ENCODE measurements around the gene PLA2G4E. TPM values are rescaled to one million over a fixed set of nuclear protein-coding genes. Genes with fewer than 3 reads are reported as not detected.

Gene PLA2G4E
- total RNA-seq, 1 experiment from 2014 or later: not detected

DNA sequence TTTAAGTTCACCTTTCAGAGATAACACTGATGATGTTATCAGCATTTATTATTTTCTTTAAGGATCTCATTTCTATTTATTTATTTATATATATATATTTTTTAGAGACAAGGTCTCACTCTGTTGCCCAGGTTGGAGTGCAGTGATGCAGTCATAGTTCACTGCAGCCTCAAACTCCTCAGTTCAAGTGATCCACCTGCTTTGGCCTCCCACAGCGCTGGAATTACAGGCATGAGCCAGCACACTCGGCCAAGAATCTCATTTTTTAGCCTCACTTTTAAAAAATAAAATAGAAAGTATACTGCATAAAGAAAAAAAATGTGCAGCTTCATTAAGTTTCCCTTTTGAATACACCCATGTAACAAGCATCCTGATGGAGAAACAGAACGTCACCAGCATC, 37.9 kb upstream of the PLA2G4E start:
- CTCF ChIA-PET: no interaction called here
- BruUV-seq (replicated peaks): no TSS peak
- in situ Hi-C loops (cut with HindIII; ENCODE audit: low pct_unique_long_range_greater_than_20kb, low sequenced_read_pairs): no loop called here

GRCh38 chr15:42057799-42058646, 37.2 kb upstream of the PLA2G4E start:
- Histone ChIP-seq H3K27me3 (ENCODE audit: control insufficient read depth, insufficient read depth, low read length) (0 out of 2 replicates have a peak, but pooled peaks cover 2% of the 10 kb centered on the region), H3K4me3 (ENCODE audit: low read depth in 2 of 2, low read length in 2 of 2) (peak overlapping the region; percentile 30 to 58; a peak in 3 of 4 replicates), H3K27ac (ENCODE audit: low read length) (no peak overlapping the region), H3K4me1 (ENCODE audit: control insufficient read depth, insufficient read depth, low read length) (no peaks in the 10 kb centered on the region; the same call in 1 of the 2 replicates), H3K36me3 (ENCODE audit: control insufficient read depth, insufficient read depth, low read length) (no peaks in the 10 kb centered on the region), H3K9me3 (ENCODE audit: control insufficient read depth, insufficient read depth, low read depth, low read length) (no peaks in the 10 kb centered on the region)
- DNase-seq (ENCODE audit: low read depth, low spot score) (no peak), ATAC-seq (0 out of 2 replicates have a peak, but pooled peaks have one; percentile 6)
- ChIA-PET POLR2A (no interaction called here), CTCF (interaction anchor here (1.1 to 2.1 kb wide), 3 partner anchors 36 to 75 kb away, joined by 3 to 9 read pairs (median 8); no protein-coding TSS in a partner anchor)
- intact Hi-C loops (cut with micrococcal nuclease; ENCODE audit: unreplicated experiment): loop anchor here (2.0 kb wide), 1 partner anchor 69 kb away; no protein-coding TSS in a partner anchor
- TF ChIP-seq POLR2AphosphoS5 (IDR thresholded peaks at IDR 0.05; ENCODE audit: low read depth, low read length): no peak
- no peak for TF ChIP-seq REST (IDR thresholded peaks at IDR 0.05; ENCODE audit: insufficient read depth in 1 of 2, low read depth in 2 of 2, low read length in 1 of 2)
- no peak for TF ChIP-seq SIN3A (IDR thresholded peaks at IDR 0.05; ENCODE audit: borderline replicate concordance, insufficient read depth, low read depth, low read length)
- no peak for TF ChIP-seq TCF7L2 (IDR thresholded peaks at IDR 0.05; ENCODE audit: low read depth, low read length)
- TF ChIP-seq, protein P1, sequence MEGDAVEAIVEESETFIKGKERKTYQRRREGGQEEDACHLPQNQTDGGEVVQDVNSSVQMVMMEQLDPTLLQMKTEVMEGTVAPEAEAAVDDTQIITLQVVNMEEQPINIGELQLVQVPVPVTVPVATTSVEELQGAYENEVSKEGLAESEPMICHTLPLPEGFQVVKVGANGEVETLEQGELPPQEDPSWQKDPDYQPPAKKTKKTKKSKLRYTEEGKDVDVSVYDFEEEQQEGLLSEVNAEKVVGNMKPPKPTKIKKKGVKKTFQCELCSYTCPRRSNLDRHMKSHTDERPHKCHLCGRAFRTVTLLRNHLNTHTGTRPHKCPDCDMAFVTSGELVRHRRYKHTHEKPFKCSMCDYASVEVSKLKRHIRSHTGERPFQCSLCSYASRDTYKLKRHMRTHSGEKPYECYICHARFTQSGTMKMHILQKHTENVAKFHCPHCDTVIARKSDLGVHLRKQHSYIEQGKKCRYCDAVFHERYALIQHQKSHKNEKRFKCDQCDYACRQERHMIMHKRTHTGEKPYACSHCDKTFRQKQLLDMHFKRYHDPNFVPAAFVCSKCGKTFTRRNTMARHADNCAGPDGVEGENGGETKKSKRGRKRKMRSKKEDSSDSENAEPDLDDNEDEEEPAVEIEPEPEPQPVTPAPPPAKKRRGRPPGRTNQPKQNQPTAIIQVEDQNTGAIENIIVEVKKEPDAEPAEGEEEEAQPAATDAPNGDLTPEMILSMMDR (IDR thresholded peaks at IDR 0.05): no peak
- BruUV-seq (replicated peaks): no TSS peak
- in situ Hi-C loops (cut with HindIII; ENCODE audit: low pct_unique_long_range_greater_than_20kb, low sequenced_read_pairs): no loop called here

More for the DNA sequence above, 37.9 kb upstream of the PLA2G4E start:
- no peak for TF ChIP-seq REST (IDR thresholded peaks at IDR 0.05; ENCODE audit: insufficient read depth in 1 of 2, low read depth in 2 of 2, low read length in 1 of 2)
- no peak for TF ChIP-seq TCF7L2 (IDR thresholded peaks at IDR 0.05; ENCODE audit: low read depth, low read length)
- TF ChIP-seq SIN3A (IDR thresholded peaks at IDR 0.05; ENCODE audit: borderline replicate concordance, insufficient read depth, low read depth, low read length): no peak
- TF ChIP-seq, protein P1 (IDR thresholded peaks at IDR 0.05): no peak
- TF ChIP-seq POLR2AphosphoS5 (IDR thresholded peaks at IDR 0.05; ENCODE audit: low read depth, low read length): no peak
- POLR2A ChIA-PET: no interaction called here
- Histone ChIP-seq H3K36me3 (ENCODE audit: control insufficient read depth, insufficient read depth, low read length) (no peaks in the 10 kb centered on the region), H3K27me3 (ENCODE audit: control insufficient read depth, insufficient read depth, low read length) (0 out of 2 replicates have a peak, but pooled peaks cover 2% of the 10 kb centered on the region), H3K4me1 (ENCODE audit: control insufficient read depth, insufficient read depth, low read length) (no peaks in the 10 kb centered on the region; the same call in 1 of the 2 replicates), H3K4me3 (ENCODE audit: low read depth in 2 of 2, low read length in 2 of 2) (no peak overlapping the region), H3K27ac (ENCODE audit: low read length) (no peak overlapping the region), H3K9me3 (ENCODE audit: control insufficient read depth, insufficient read depth, low read depth, low read length) (no peaks in the 10 kb centered on the region)
- ATAC-seq (no peak), DNase-seq (ENCODE audit: low read depth, low spot score) (no peak)
- intact Hi-C loops (cut with micrococcal nuclease; ENCODE audit: unreplicated experiment): loop anchor here (2.0 kb wide), 1 partner anchor 70 kb away; no protein-coding TSS in a partner anchor
